ENCODE measurements around the gene INAFM2.

DNA sequence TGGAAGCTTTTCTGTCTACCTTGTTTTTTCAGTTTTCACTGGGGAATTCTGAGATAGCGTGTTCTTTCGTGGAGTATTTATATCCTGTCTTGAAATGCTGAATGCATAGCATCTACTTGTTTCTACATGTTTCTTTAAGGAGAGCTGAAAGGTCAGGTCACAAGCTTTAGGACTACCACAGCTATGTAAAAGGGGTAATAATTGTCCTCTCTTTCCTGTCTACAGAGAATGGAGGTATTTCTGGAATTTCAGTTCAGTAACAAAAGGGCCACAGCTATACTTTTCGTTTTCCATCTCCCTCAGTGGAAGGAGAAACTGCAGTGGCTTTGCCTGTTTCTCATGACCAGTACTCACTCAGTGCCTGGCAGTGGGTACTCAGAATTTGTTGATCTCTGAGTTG is 4.7 kb downstream of the INAFM2 start:
- TF ChIP-seq, protein P1, sequence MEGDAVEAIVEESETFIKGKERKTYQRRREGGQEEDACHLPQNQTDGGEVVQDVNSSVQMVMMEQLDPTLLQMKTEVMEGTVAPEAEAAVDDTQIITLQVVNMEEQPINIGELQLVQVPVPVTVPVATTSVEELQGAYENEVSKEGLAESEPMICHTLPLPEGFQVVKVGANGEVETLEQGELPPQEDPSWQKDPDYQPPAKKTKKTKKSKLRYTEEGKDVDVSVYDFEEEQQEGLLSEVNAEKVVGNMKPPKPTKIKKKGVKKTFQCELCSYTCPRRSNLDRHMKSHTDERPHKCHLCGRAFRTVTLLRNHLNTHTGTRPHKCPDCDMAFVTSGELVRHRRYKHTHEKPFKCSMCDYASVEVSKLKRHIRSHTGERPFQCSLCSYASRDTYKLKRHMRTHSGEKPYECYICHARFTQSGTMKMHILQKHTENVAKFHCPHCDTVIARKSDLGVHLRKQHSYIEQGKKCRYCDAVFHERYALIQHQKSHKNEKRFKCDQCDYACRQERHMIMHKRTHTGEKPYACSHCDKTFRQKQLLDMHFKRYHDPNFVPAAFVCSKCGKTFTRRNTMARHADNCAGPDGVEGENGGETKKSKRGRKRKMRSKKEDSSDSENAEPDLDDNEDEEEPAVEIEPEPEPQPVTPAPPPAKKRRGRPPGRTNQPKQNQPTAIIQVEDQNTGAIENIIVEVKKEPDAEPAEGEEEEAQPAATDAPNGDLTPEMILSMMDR (IDR thresholded peaks at IDR 0.05 in 8 of 11, conservative IDR thresholded peaks at IDR 0.05 in 3 of 11): no peak
- TF ChIP-seq POLR2A (IDR thresholded peaks at IDR 0.05): no peak
- TF ChIP-seq POLR2AphosphoS5 (IDR thresholded peaks at IDR 0.05): no peak
